Measurements from ENCODE around the gene MEPCE.

- TF ChIP-seq EP300 (IDR thresholded peaks at IDR 0.05) (no peak), POLR2A (IDR thresholded peaks at IDR 0.05) (no peak)
Observed at GRCh38 chr7:100415448-100415847, 14.2 kb upstream of the MEPCE start.
